HL-60 (cell line): ENCODE data around the gene SPNS3.

ENCODE experiments used
- DNase-seq, 2 experiments: peaks; one replicate each; pipeline ENCODE4 v3.0.0-alpha.2; 2010 to 2020; ENCODE audit warnings: low read depth in 1 of 2, low spot score in 1 of 2
- H3K27ac ChIP-seq: fragments of 250-450 bp; sonication (Bioruptor Pico); replicated peaks from 2 replicates; pipeline ENCODE4 v1.5.1; 2020; ENCODE audit warnings: mild to moderate bottlenecking, moderate library complexity
- H3K27me3 ChIP-seq: fragments of 250-450 bp; sonication (Bioruptor Pico); 2 replicates; pipeline ENCODE4 v1.5.1; 2021; ENCODE audit warnings: mild to moderate bottlenecking, moderate library complexity; ENCODE audit not compliant: insufficient read depth, poor library complexity, severe bottlenecking
- H3K4me3 ChIP-seq: replicated peaks from 2 replicates; pipeline ENCODE4 v1.5.1; 2011; ENCODE audit warnings: mild to moderate bottlenecking, control low read depth, low read length; ENCODE audit not compliant: insufficient read depth
- GABPA ChIP-seq: IDR thresholded peaks from 2 replicates; pipeline ENCODE4 v1.6.1; 2012; ENCODE audit warnings: low read depth
- POLR2AphosphoS5 ChIP-seq: IDR thresholded peaks from 2 replicates; pipeline ENCODE4 v1.6.1; 2012; ENCODE audit warnings: low read depth
- REST ChIP-seq: IDR thresholded peaks from 2 replicates; pipeline ENCODE4 v1.6.1; 2012; ENCODE audit warnings: low read depth; ENCODE audit not compliant: insufficient replicate concordance
- SPI1 ChIP-seq: IDR thresholded peaks from 2 replicates; pipeline ENCODE4 v1.6.1; 2012; ENCODE audit warnings: low read depth, mild to moderate bottlenecking, borderline replicate concordance
- TF ChIP-seq, protein P1 (sequence below): IDR thresholded peaks from one replicate; pipeline ENCODE4 v1.5.1; 2011; ENCODE audit warnings: low read length, control low read depth, inconsistent platforms; ENCODE audit not compliant: insufficient read depth

Gene SPNS3

GRCh38 chr17:4480929-4481898, 47.5 kb downstream of the SPNS3 start:
- H3K4me3 ChIP-seq: no peak overlapping the region
- peak; percentile 57 to 81 for DNase-seq
- no peaks in the 10 kb centered on the region for H3K27me3 ChIP-seq
- peak overlapping the region; percentile 77 for H3K27ac ChIP-seq
- TF ChIP-seq SPI1 (peak; percentile 81; the same call in 1 of the 2 replicates), GABPA (peak; percentile 69), POLR2AphosphoS5 (peak; percentile 41; the same call in 1 of the 2 replicates), REST (no peak)
- TF ChIP-seq, protein P1, sequence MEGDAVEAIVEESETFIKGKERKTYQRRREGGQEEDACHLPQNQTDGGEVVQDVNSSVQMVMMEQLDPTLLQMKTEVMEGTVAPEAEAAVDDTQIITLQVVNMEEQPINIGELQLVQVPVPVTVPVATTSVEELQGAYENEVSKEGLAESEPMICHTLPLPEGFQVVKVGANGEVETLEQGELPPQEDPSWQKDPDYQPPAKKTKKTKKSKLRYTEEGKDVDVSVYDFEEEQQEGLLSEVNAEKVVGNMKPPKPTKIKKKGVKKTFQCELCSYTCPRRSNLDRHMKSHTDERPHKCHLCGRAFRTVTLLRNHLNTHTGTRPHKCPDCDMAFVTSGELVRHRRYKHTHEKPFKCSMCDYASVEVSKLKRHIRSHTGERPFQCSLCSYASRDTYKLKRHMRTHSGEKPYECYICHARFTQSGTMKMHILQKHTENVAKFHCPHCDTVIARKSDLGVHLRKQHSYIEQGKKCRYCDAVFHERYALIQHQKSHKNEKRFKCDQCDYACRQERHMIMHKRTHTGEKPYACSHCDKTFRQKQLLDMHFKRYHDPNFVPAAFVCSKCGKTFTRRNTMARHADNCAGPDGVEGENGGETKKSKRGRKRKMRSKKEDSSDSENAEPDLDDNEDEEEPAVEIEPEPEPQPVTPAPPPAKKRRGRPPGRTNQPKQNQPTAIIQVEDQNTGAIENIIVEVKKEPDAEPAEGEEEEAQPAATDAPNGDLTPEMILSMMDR: no peak

- Histone ChIP-seq H3K27me3 (no peaks in the 10 kb centered on the region), H3K27ac (no peak overlapping the region), H3K4me3 (no peak overlapping the region)
- no peak for TF ChIP-seq REST
- TF ChIP-seq, protein P1: no peak
- TF ChIP-seq POLR2AphosphoS5: no peak
- TF ChIP-seq SPI1: no peak
- no peak for TF ChIP-seq GABPA
- no peak for DNase-seq
These were observed 48.7 kb downstream of the SPNS3 start for GRCh38 chr17:4482338-4483011.

DNA sequence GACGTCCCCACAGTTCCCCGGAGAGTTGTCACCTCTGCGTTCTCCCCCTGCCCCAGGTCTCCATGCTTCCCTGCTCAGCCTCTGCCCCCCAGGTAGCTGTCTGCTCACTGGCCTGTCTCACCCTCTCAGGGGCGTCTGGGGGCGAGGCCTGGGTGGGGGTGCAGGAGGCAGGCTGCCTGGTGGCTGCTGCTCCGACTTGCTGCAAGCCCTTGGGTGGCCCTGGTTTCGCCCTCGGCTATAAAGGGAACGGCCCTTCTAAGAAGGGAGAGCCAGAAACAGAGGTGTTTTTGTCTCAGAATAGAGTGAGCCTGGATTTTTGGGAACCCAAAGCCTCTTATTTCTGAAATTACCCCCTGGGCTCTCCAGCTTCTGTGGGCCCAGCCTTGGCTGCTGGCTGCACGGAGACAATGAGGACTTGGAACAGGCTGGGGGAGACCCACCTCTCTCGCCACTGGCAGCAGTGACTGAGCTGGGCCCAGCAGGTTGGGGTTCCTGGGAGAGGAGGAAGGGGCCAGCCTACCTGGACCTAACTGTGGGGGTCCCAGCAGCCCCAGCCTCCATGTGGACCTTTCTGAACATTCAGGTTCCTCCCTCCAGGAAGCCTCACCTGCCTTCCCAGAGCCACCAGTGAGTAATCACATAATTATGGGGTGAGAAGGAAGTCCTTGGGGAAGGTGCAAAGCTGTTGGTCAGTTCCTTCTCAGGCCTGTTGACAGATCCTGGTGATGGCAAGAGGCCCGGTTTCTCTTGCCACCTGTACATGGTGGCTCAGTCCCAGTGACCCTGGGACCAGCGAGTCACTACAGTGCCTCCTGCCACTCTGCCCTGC, 49.5 kb downstream of the SPNS3 start:
- TF ChIP-seq REST (no peak), SPI1 (no peak), POLR2AphosphoS5 (no peak), GABPA (no peak)
- TF ChIP-seq, protein P1: no peak
- Histone ChIP-seq H3K4me3 (no peak overlapping the region), H3K27ac (no peak overlapping the region), H3K27me3 (no peaks in the 10 kb centered on the region)
- DNase-seq: no peak
